T-helper 17 cell (primary cell): Measurements from ENCODE around the gene PLA2G2D. TPM values are rescaled to one million over a fixed set of nuclear protein-coding genes. Genes with fewer than 3 reads are reported as not detected.
A peak's percentile ranks its signal among the peaks of the same experiment; 100 is the strongest.

ENCODE experiments used
- ATAC-seq: fragments of 150-1000 bp; cut with Tn5 transposase; 2 replicates; pipeline ENCODE4 v1.10.0; 2021; ENCODE audit warnings: mild to moderate bottlenecking, moderate library complexity
- DNase-seq, 3 donors: peaks; one replicate each; pipeline versions ENCODE4 v3.0.0 to v3.0.0-alpha.2; 2020 to 2021
- H3K9me3 ChIP-seq: one replicate; pipeline ENCODE4 v1.7.0; 2013; ENCODE audit warnings: low read length, mild to moderate bottlenecking; ENCODE audit not compliant: control insufficient read depth, poor library complexity, severe bottlenecking
- H3K27ac Mint-ChIP-seq: one replicate; pipeline ENCODE4 v1.8.0; 2022; ENCODE audit warnings: mild to moderate bottlenecking, moderate library complexity, mixed read lengths
- H3K27me3 Mint-ChIP-seq: one replicate; pipeline ENCODE4 v1.8.0; 2022; ENCODE audit warnings: mixed read lengths
- H3K36me3 Mint-ChIP-seq: one replicate; pipeline ENCODE4 v1.8.0; 2022; ENCODE audit warnings: low read depth, mixed read lengths
- H3K4me1 Mint-ChIP-seq: one replicate; pipeline ENCODE4 v1.8.0; 2022; ENCODE audit warnings: mild to moderate bottlenecking, mixed read lengths
- H3K4me3 Mint-ChIP-seq: one replicate; pipeline ENCODE4 v1.8.0; 2022; ENCODE audit warnings: mild to moderate bottlenecking, moderate library complexity, mixed read lengths
- total RNA-seq, 4 donors: library from RNA in 2 of 4; stranded (reverse) in 2 of 4; gene quantifications; one replicate each; pipeline ENCODE4 v1.2.3 and lab custom pipeline; 2022 to 2026

The PLA2G2D gene
- total RNA-seq = not detected
- 0 reads per million in 2 donors for total RNA-seq (lab: John Stamatoyannopoulos, UW)

GRCh38 chr1:20119347-20119746 is at the start of gene PLA2G2D:
Gene PLA2G2D, minus strand, starts transcription at chr1:20119536. Its CDS starts 38 bp downstream, at chr1:20119498.
- H3K4me3 Mint-ChIP-seq = no peak within 1 kb of the TSS
- H3K36me3 Mint-ChIP-seq = no peaks in the 10 kb centered on the region
- peaks cover 64% of the 10 kb centered on the region for H3K27me3 Mint-ChIP-seq
- peaks cover 4% of the 10 kb centered on the region for H3K4me1 Mint-ChIP-seq
- H3K27ac Mint-ChIP-seq = peak within 1 kb of the TSS; percentile 24
- no peak for DNase-seq
- no peak for ATAC-seq
- no peaks in the 10 kb centered on the region for H3K9me3 ChIP-seq

- no peaks in the 10 kb centered on the region for H3K9me3 ChIP-seq
- Mint-ChIP-seq H3K27ac (no peak overlapping the region), H3K27me3 (no peaks in the 10 kb centered on the region), H3K4me3 (no peak overlapping the region), H3K4me1 (peaks cover 15% of the 10 kb centered on the region), H3K36me3 (peaks cover 2% of the 10 kb centered on the region)
- DNase-seq (no peak), ATAC-seq (no peak)
These were observed 49.5 kb upstream of the PLA2G2D start for GRCh38 chr1:20168564-20169491.

- Mint-ChIP-seq H3K27me3 (no peaks in the 10 kb centered on the region), H3K4me3 (no peak overlapping the region), H3K27ac (no peak overlapping the region), H3K4me1 (peaks cover 9% of the 10 kb centered on the region), H3K36me3 (peaks cover 4% of the 10 kb centered on the region)
- DNase-seq (no peak), ATAC-seq (no peak)
- H3K9me3 ChIP-seq = no peaks in the 10 kb centered on the region
These were observed 47.8 kb upstream of the PLA2G2D start for GRCh38 chr1:20167126-20167525.

- DNase-seq (no peak), ATAC-seq (no peak)
- H3K27me3 Mint-ChIP-seq = no peaks in the 10 kb centered on the region
- no peak overlapping the region for H3K4me3 Mint-ChIP-seq
- peaks cover 4% of the 10 kb centered on the region for H3K36me3 Mint-ChIP-seq
- H3K4me1 Mint-ChIP-seq = peaks cover 4% of the 10 kb centered on the region
- no peak overlapping the region for H3K27ac Mint-ChIP-seq
- H3K9me3 ChIP-seq = no peaks in the 10 kb centered on the region
These were observed 46.7 kb upstream of the PLA2G2D start for GRCh38 chr1:20166051-20166450.

GRCh38 chr1:20165522-20165951 is 46.2 kb upstream of the PLA2G2D start:
- peaks cover 4% of the 10 kb centered on the region for H3K36me3 Mint-ChIP-seq
- H3K4me1 Mint-ChIP-seq = peaks cover 4% of the 10 kb centered on the region
- H3K27ac Mint-ChIP-seq = no peak overlapping the region
- H3K27me3 Mint-ChIP-seq = no peaks in the 10 kb centered on the region
- ATAC-seq = no peak
- DNase-seq = no peak
- H3K9me3 ChIP-seq = no peaks in the 10 kb centered on the region
- no peak overlapping the region for H3K4me3 Mint-ChIP-seq

GRCh38 chr1:20164694-20165202 is 45.4 kb upstream of the PLA2G2D start:
- ATAC-seq = no peak
- Mint-ChIP-seq H3K4me3 (no peak overlapping the region), H3K27me3 (no peaks in the 10 kb centered on the region), H3K36me3 (peaks cover 4% of the 10 kb centered on the region), H3K27ac (no peak overlapping the region), H3K4me1 (peaks cover 4% of the 10 kb centered on the region)
- DNase-seq = no peak
- H3K9me3 ChIP-seq = no peaks in the 10 kb centered on the region

GRCh38 chr1:20160034-20160433 is 40.7 kb upstream of the PLA2G2D start:
- no peak overlapping the region for H3K27ac Mint-ChIP-seq
- ATAC-seq (no peak), DNase-seq (no peak)
- no peaks in the 10 kb centered on the region for H3K27me3 Mint-ChIP-seq
- H3K4me1 Mint-ChIP-seq = peaks cover under 1% of the 10 kb centered on the region
- H3K4me3 Mint-ChIP-seq = no peak overlapping the region
- H3K9me3 ChIP-seq = no peaks in the 10 kb centered on the region
- peaks cover 2% of the 10 kb centered on the region for H3K36me3 Mint-ChIP-seq

- Mint-ChIP-seq H3K36me3 (peaks cover 2% of the 10 kb centered on the region), H3K4me1 (peaks cover 11% of the 10 kb centered on the region), H3K4me3 (no peak overlapping the region), H3K27ac (no peak overlapping the region), H3K27me3 (no peaks in the 10 kb centered on the region)
- ATAC-seq = no peak
- no peaks in the 10 kb centered on the region for H3K9me3 ChIP-seq
- no peak for DNase-seq
These were observed 39.2 kb upstream of the PLA2G2D start for GRCh38 chr1:20158358-20159070.

- no peaks in the 10 kb centered on the region for H3K36me3 Mint-ChIP-seq
- peak overlapping the region; percentile 85 for H3K4me3 Mint-ChIP-seq
- H3K27me3 Mint-ChIP-seq = no peaks in the 10 kb centered on the region
- ATAC-seq (no peak), DNase-seq (no peak)
- peak overlapping the region; percentile 69 for H3K27ac Mint-ChIP-seq
- H3K4me1 Mint-ChIP-seq = peaks cover 15% of the 10 kb centered on the region
- no peaks in the 10 kb centered on the region for H3K9me3 ChIP-seq
These were observed 35.0 kb upstream of the PLA2G2D start for GRCh38 chr1:20154301-20154831.

- no peaks in the 10 kb centered on the region for H3K27me3 Mint-ChIP-seq
- H3K4me3 Mint-ChIP-seq = no peak overlapping the region
- no peaks in the 10 kb centered on the region for H3K9me3 ChIP-seq
- no peaks in the 10 kb centered on the region for H3K36me3 Mint-ChIP-seq
- DNase-seq = no peak
- peaks cover 15% of the 10 kb centered on the region for H3K4me1 Mint-ChIP-seq
- ATAC-seq = no peak
- H3K27ac Mint-ChIP-seq = peak overlapping the region; percentile 71
These were observed 33.7 kb upstream of the PLA2G2D start for GRCh38 chr1:20153000-20153418.

GRCh38 chr1:20152599-20152930 is 33.2 kb upstream of the PLA2G2D start:
- ATAC-seq (peak; percentile 19), DNase-seq (no peak)
- no peaks in the 10 kb centered on the region for H3K9me3 ChIP-seq
- peak overlapping the region; percentile 71 for H3K27ac Mint-ChIP-seq
- no peaks in the 10 kb centered on the region for H3K27me3 Mint-ChIP-seq
- peak overlapping the region; percentile 93 for H3K4me3 Mint-ChIP-seq
- H3K4me1 Mint-ChIP-seq = peaks cover 15% of the 10 kb centered on the region
- no peaks in the 10 kb centered on the region for H3K36me3 Mint-ChIP-seq

- peak overlapping the region; percentile 71 for H3K27ac Mint-ChIP-seq
- no peaks in the 10 kb centered on the region for H3K9me3 ChIP-seq
- no peaks in the 10 kb centered on the region for H3K36me3 Mint-ChIP-seq
- peak; percentile 58 to 67 (median 61) for DNase-seq
- H3K27me3 Mint-ChIP-seq = no peaks in the 10 kb centered on the region
- ATAC-seq = peak; percentile 93
- peak overlapping the region; percentile 93 for H3K4me3 Mint-ChIP-seq
- peaks cover 15% of the 10 kb centered on the region for H3K4me1 Mint-ChIP-seq
These were observed 32.7 kb upstream of the PLA2G2D start for GRCh38 chr1:20151906-20152598.

GRCh38 chr1:20150969-20151368 is 31.6 kb upstream of the PLA2G2D start:
- H3K27ac Mint-ChIP-seq = no peak overlapping the region
- H3K27me3 Mint-ChIP-seq = no peaks in the 10 kb centered on the region
- no peaks in the 10 kb centered on the region for H3K9me3 ChIP-seq
- ATAC-seq (no peak), DNase-seq (no peak)
- peaks cover 15% of the 10 kb centered on the region for H3K4me1 Mint-ChIP-seq
- H3K4me3 Mint-ChIP-seq = peak overlapping the region; percentile 9
- no peaks in the 10 kb centered on the region for H3K36me3 Mint-ChIP-seq
